Measurements from ENCODE around the gene HOXB5.

DNA sequence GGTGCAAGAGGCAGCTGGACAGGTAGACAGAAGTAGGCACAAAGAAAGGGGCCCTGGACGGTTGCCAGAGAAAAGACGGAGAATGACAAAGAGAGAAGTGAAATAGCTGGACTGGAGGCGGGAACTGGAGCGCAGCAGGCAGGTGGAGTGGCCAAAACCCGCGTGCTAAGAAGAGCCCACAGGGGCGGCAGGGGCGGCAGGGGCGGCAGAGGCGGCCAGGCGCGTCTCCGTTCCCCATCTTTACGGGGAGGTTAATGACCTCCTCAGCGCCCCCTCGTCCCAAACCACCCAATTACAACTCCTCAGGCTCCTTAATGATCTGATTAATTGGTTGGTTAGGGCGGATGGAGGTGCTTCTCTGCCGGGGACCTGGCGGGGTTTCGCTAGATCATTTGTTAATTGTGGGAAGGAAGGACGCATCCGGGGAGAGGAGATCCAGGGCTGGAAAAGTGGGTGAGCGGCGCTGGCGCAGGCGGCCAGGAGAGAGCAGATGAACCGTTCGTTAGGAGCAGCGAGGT is 48.0 kb upstream of the HOXB5 start:
- TF ChIP-seq, protein P1, sequence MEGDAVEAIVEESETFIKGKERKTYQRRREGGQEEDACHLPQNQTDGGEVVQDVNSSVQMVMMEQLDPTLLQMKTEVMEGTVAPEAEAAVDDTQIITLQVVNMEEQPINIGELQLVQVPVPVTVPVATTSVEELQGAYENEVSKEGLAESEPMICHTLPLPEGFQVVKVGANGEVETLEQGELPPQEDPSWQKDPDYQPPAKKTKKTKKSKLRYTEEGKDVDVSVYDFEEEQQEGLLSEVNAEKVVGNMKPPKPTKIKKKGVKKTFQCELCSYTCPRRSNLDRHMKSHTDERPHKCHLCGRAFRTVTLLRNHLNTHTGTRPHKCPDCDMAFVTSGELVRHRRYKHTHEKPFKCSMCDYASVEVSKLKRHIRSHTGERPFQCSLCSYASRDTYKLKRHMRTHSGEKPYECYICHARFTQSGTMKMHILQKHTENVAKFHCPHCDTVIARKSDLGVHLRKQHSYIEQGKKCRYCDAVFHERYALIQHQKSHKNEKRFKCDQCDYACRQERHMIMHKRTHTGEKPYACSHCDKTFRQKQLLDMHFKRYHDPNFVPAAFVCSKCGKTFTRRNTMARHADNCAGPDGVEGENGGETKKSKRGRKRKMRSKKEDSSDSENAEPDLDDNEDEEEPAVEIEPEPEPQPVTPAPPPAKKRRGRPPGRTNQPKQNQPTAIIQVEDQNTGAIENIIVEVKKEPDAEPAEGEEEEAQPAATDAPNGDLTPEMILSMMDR (conservative IDR thresholded peaks at IDR 0.05; ENCODE audit: low read depth, low read length): no peak
- no peak for TF ChIP-seq EZH2 (IDR thresholded peaks at IDR 0.05; ENCODE audit: low read length, unreplicated experiment)
- no peak for TF ChIP-seq EZH2phosphoT487 (IDR thresholded peaks at IDR 0.05; ENCODE audit: borderline replicate concordance, low read length)

Data from PC-3 (cell line).